ENCODE measurements around the gene ITIH2. TPM values are rescaled to one million over a fixed set of nuclear protein-coding genes. Genes with fewer than 3 reads are reported as not detected.
"Not testable (repeated sequence)": the region's sequence is repeated elsewhere in the genome, so short reads cannot be mapped to it uniquely, and the experiment has no call there.

The ITIH2 gene
- total RNA-seq, 1 experiment from 2014 or later = 1.7 TPM

- CTCF ChIA-PET = no interaction called here
- intact Hi-C loops (cut with micrococcal nuclease; ENCODE audit: unreplicated experiment) = no loop called here
- Mint-ChIP-seq H3K36me3 (ENCODE audit: insufficient read depth, unreplicated experiment) (no peaks in the 10 kb centered on the region), H3K27me3 (ENCODE audit: unreplicated experiment) (no peaks in the 10 kb centered on the region), H3K27ac (ENCODE audit: unreplicated experiment) (no peak overlapping the region), H3K4me3 (ENCODE audit: low read depth, unreplicated experiment) (no peak overlapping the region), H3K4me1 (ENCODE audit: low read depth, unreplicated experiment) (no peaks in the 10 kb centered on the region), H3K9me3 (ENCODE audit: low read depth, unreplicated experiment) (no peaks in the 10 kb centered on the region)
- TF ChIP-seq CTCF (IDR thresholded peaks at IDR 0.05; ENCODE audit: unreplicated experiment) = no peak
- no peak for DNase-seq
- BruUV-seq (replicated peaks) = no TSS peak
These were observed 19.9 kb downstream of the ITIH2 start for GRCh38 chr10:7722927-7723529.

- no peak overlapping the region for H3K27ac Mint-ChIP-seq (ENCODE audit: unreplicated experiment)
- TF ChIP-seq CTCF (IDR thresholded peaks at IDR 0.05; ENCODE audit: unreplicated experiment) = no peak
These were observed 31.7 kb downstream of the ITIH2 start for GRCh38 chr10:7734821-7735220.

DNA sequence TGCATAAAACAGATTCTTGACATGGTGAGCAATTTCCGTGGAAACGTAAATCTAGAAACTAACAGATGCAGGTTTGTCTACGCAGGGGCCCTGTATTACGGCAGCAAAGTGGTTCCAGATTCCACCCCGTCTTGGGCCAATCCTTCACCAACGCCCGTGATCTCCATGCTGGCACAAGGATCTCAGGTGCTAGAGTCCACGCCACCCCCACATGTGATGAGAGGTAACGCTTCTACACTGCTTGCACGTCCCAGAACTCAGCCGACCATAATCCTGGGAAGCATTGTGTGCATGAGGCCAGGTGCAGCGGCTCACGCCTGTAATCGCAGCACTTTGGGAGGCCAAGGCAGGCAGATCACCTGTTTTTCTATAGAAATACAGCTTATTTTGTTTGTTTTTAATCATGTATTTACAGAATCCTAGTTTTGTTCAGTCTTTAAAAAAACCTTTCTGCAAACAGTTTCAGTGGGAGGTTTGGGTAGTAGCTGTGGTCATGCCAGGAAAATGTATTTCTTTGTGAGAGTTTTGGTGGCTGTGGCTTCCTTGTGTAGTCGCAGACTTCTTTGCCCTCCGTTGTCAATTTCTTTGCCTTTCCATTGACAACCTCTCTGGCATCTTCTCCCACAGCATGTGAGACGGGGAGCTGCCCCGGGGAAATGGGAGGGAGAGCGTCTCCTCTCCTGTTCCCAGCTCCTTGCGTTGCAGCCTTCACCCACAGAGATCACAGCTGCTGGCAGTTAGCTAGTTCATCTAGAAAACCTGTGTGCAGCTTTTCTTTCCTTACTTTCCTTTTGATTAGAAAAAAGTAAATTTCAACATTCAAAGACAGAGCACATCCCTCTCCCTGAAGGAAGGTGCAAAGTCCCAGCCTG lies 35.7 kb downstream of the ITIH2 start:
- BruUV-seq (replicated peaks) = no TSS peak
- H3K4me3 Mint-ChIP-seq (ENCODE audit: low read depth, unreplicated experiment) = no peak overlapping the region
- CTCF ChIA-PET = no interaction called here
- H3K27ac Mint-ChIP-seq (ENCODE audit: unreplicated experiment) = no peak overlapping the region
- H3K27me3 Mint-ChIP-seq (ENCODE audit: unreplicated experiment) = no peaks in the 10 kb centered on the region
- TF ChIP-seq CTCF (IDR thresholded peaks at IDR 0.05; ENCODE audit: unreplicated experiment) = no peak
- H3K36me3 Mint-ChIP-seq (ENCODE audit: insufficient read depth, unreplicated experiment) = no peaks in the 10 kb centered on the region
- H3K9me3 Mint-ChIP-seq (ENCODE audit: low read depth, unreplicated experiment) = no peaks in the 10 kb centered on the region
- H3K4me1 Mint-ChIP-seq (ENCODE audit: low read depth, unreplicated experiment) = no peaks in the 10 kb centered on the region
- intact Hi-C loops (cut with micrococcal nuclease; ENCODE audit: unreplicated experiment) = no loop called here
- DNase-seq = no peak

More at GRCh38 chr10:7734821-7735220, 31.7 kb downstream of the ITIH2 start:
- CTCF ChIA-PET = no interaction called here
- no peak overlapping the region for H3K4me3 Mint-ChIP-seq (ENCODE audit: low read depth, unreplicated experiment)
- intact Hi-C loops (cut with micrococcal nuclease; ENCODE audit: unreplicated experiment) = no loop called here
- H3K4me1 Mint-ChIP-seq (ENCODE audit: low read depth, unreplicated experiment) = no peaks in the 10 kb centered on the region
- H3K9me3 Mint-ChIP-seq (ENCODE audit: low read depth, unreplicated experiment) = no peaks in the 10 kb centered on the region
- H3K36me3 Mint-ChIP-seq (ENCODE audit: insufficient read depth, unreplicated experiment) = no peaks in the 10 kb centered on the region
- no peaks in the 10 kb centered on the region for H3K27me3 Mint-ChIP-seq (ENCODE audit: unreplicated experiment)
- BruUV-seq (replicated peaks) = no TSS peak
- DNase-seq = no peak

GRCh38 chr10:7744307-7744706 lies 41.2 kb downstream of the ITIH2 start:
- Mint-ChIP-seq H3K4me1 (ENCODE audit: low read depth, unreplicated experiment) (no peaks in the 10 kb centered on the region), H3K27ac (ENCODE audit: unreplicated experiment) (no peak overlapping the region), H3K36me3 (ENCODE audit: insufficient read depth, unreplicated experiment) (no peaks in the 10 kb centered on the region), H3K4me3 (ENCODE audit: low read depth, unreplicated experiment) (no peak overlapping the region), H3K9me3 (ENCODE audit: low read depth, unreplicated experiment) (no peaks in the 10 kb centered on the region), H3K27me3 (ENCODE audit: unreplicated experiment) (no peaks in the 10 kb centered on the region)
- intact Hi-C loops (cut with micrococcal nuclease; ENCODE audit: unreplicated experiment) = no loop called here
- CTCF ChIA-PET = no interaction called here
- no peak for TF ChIP-seq CTCF (IDR thresholded peaks at IDR 0.05; ENCODE audit: unreplicated experiment)
- no peak for DNase-seq
- BruUV-seq (replicated peaks) = no TSS peak

GRCh38 chr10:7748637-7749036 lies 45.5 kb downstream of the ITIH2 start:
- intact Hi-C loops (cut with micrococcal nuclease; ENCODE audit: unreplicated experiment); BruUV-seq (replicated peaks); H3K9me3 Mint-ChIP-seq (ENCODE audit: low read depth, unreplicated experiment); CTCF ChIA-PET; H3K36me3 Mint-ChIP-seq (ENCODE audit: insufficient read depth, unreplicated experiment); DNase-seq; H3K27me3 Mint-ChIP-seq (ENCODE audit: unreplicated experiment); H3K27ac Mint-ChIP-seq (ENCODE audit: unreplicated experiment); H3K4me1 Mint-ChIP-seq (ENCODE audit: low read depth, unreplicated experiment); H3K4me3 Mint-ChIP-seq (ENCODE audit: low read depth, unreplicated experiment): not testable (repeated sequence)
